H1 (cell line): ENCODE measurements around the gene DTWD1.

Experiments
- BRCA1 ChIP-seq: IDR thresholded peaks from 2 replicates; pipeline ENCODE4 v1.6.1; 2012; ENCODE audit warnings: low read depth, low read length, improper control_type of control experiment
- CBX8 ChIP-seq: fragments of 300-800, 300-1000 bp; sonication (generic); IDR thresholded peaks from 2 replicates; pipeline ENCODE4 v1.7.1; 2016; ENCODE audit warnings: low read depth, low read length, borderline replicate concordance
- CHD7 ChIP-seq: fragments of 300-600 bp; sonication (generic); IDR thresholded peaks from 2 replicates; pipeline ENCODE4 v1.7.1; 2012; ENCODE audit warnings: low read length, moderate library complexity, mild to moderate bottlenecking, inconsistent platforms; ENCODE audit not compliant: insufficient replicate concordance
- POLR2AphosphoS5 ChIP-seq: IDR thresholded peaks from 2 replicates; pipeline ENCODE4 v1.6.1; 2011; ENCODE audit warnings: low read depth, low read length
- TF ChIP-seq, protein P1 (sequence below), 3 experiments: IDR thresholded peaks; 1 replicate in 2 of 3; 2 replicates in 1 of 3; pipeline versions ENCODE4 v1.5.1 to v1.6.1; 2011; ENCODE audit warnings: low read length in 3 of 3, mild to moderate bottlenecking in 3 of 3, inconsistent platforms in 2 of 3, low read depth in 1 of 3, moderate library complexity in 1 of 3; ENCODE audit not compliant: insufficient read depth in 1 of 3; ENCODE audit errors: control extremely low read depth in 1 of 3
- TF ChIP-seq, protein P2 (sequence below): IDR thresholded peaks from 2 replicates; pipeline ENCODE4 v1.6.1; 2011; ENCODE audit warnings: low read length, improper control_type of control experiment

DNA sequence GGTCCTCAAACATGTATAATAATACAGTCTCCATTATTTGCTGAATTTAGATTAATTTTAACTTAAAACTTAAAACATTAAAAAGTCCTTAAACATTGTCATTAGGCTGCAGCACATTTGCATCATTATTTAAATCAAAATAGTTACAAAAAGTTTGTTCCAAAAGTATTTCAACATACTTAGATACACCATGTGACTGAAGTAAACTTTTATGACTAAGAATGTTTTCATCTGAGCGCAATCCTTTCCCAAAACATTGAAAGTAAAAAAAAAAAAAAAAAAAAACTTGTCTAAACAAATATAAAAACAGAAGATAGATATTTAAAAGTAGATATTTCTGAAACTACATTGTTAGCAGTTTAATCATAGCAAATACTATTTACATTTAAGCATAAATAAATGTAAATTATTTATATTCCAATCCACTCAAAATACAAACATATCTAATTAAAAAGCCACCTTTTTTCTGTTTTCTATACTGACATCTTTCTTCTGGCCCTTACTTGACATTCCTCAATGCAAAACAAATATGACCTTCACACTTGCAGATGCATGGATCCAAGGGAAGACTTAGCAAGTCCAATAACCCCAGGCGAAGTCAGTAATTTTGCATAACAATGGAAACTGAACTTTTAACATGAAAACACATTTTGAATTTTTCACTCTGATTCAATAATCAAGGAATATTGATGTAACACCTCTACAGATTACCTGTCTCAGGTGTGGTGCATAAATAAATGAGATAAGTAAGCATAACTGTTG, 10.5 kb upstream of the DTWD1 start:
- TF ChIP-seq POLR2AphosphoS5 (no peak), CHD7 (no peak), CBX8 (no peak), BRCA1 (no peak)
- TF ChIP-seq, protein P1, sequence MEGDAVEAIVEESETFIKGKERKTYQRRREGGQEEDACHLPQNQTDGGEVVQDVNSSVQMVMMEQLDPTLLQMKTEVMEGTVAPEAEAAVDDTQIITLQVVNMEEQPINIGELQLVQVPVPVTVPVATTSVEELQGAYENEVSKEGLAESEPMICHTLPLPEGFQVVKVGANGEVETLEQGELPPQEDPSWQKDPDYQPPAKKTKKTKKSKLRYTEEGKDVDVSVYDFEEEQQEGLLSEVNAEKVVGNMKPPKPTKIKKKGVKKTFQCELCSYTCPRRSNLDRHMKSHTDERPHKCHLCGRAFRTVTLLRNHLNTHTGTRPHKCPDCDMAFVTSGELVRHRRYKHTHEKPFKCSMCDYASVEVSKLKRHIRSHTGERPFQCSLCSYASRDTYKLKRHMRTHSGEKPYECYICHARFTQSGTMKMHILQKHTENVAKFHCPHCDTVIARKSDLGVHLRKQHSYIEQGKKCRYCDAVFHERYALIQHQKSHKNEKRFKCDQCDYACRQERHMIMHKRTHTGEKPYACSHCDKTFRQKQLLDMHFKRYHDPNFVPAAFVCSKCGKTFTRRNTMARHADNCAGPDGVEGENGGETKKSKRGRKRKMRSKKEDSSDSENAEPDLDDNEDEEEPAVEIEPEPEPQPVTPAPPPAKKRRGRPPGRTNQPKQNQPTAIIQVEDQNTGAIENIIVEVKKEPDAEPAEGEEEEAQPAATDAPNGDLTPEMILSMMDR (IDR thresholded peaks at IDR 0.05; ENCODE audit: control extremely low read depth in 1 of 3, insufficient read depth in 1 of 3, low read depth in 1 of 3, low read length in 3 of 3), result no peak
- TF ChIP-seq, protein P2, sequence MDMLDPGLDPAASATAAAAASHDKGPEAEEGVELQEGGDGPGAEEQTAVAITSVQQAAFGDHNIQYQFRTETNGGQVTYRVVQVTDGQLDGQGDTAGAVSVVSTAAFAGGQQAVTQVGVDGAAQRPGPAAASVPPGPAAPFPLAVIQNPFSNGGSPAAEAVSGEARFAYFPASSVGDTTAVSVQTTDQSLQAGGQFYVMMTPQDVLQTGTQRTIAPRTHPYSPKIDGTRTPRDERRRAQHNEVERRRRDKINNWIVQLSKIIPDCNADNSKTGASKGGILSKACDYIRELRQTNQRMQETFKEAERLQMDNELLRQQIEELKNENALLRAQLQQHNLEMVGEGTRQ, result no peak
